Measurements from ENCODE around the gene PKD2L2.

The PKD2L2 gene

GRCh38 chr5:137899493-137899892 lies 10.2 kb downstream of the PKD2L2 start:
- TF ChIP-seq CTCF (IDR thresholded peaks at IDR 0.05; ENCODE audit: borderline replicate concordance, extremely low read depth, low read length, poor library complexity, severe bottlenecking) = no peak
- no peak for TF ChIP-seq EZH2 (IDR thresholded peaks at IDR 0.05; ENCODE audit: borderline replicate concordance, low read depth, low read length, severe bottlenecking)
- Histone ChIP-seq H3K27ac (ENCODE audit: low read length) (no peak overlapping the region), H3K4me2 (ENCODE audit: insufficient read depth, low read length) (no peak overlapping the region), H3K4me3 (ENCODE audit: low read depth in 1 of 2, low read length in 2 of 2) (no peak overlapping the region), H3K36me3 (ENCODE audit: insufficient read depth, low read length) (no peaks in the 10 kb centered on the region), H3K79me2 (ENCODE audit: insufficient read depth, low read length) (no peaks in the 10 kb centered on the region), H3K9ac (ENCODE audit: low read depth, low read length) (no peak overlapping the region), H4K20me1 (ENCODE audit: insufficient read depth, low read length) (no peaks in the 10 kb centered on the region), H3K9me3 (ENCODE audit: insufficient read depth, low read length, severe bottlenecking) (no peaks in the 10 kb centered on the region), H3K27me3 (ENCODE audit: insufficient read depth, low read length, poor library complexity) (peaks cover 3% of the 10 kb centered on the region), H3K4me1 (ENCODE audit: insufficient read depth, low read length) (no peaks in the 10 kb centered on the region), H2AFZ (ENCODE audit: low read depth, low read length) (no peak overlapping the region)
- ATAC-seq (ENCODE audit: insufficient read depth, low read depth) = no peak
- no peak for DNase-seq

GRCh38 chr5:137901011-137901817 lies 12.0 kb downstream of the PKD2L2 start:
- H3K9ac ChIP-seq (ENCODE audit: low read depth, low read length) = no peak overlapping the region
- H2AFZ ChIP-seq (ENCODE audit: low read depth, low read length) = no peak overlapping the region; the same call in 1 of the 2 replicates
- H3K27ac ChIP-seq (ENCODE audit: low read length) = no peak overlapping the region
- DNase-seq (no peak), ATAC-seq (ENCODE audit: insufficient read depth, low read depth) (no peak)
- no peaks in the 10 kb centered on the region for H3K4me1 ChIP-seq (ENCODE audit: insufficient read depth, low read length)
- TF ChIP-seq CTCF (IDR thresholded peaks at IDR 0.05; ENCODE audit: borderline replicate concordance, extremely low read depth, low read length, poor library complexity, severe bottlenecking) = no peak
- no peaks in the 10 kb centered on the region for H3K9me3 ChIP-seq (ENCODE audit: insufficient read depth, low read length, severe bottlenecking)
- H3K4me3 ChIP-seq (ENCODE audit: low read depth in 1 of 2, low read length in 2 of 2) = no peak overlapping the region
- no peaks in the 10 kb centered on the region for H3K79me2 ChIP-seq (ENCODE audit: insufficient read depth, low read length)
- no peak overlapping the region for H3K4me2 ChIP-seq (ENCODE audit: insufficient read depth, low read length)
- H3K27me3 ChIP-seq (ENCODE audit: insufficient read depth, low read length, poor library complexity) = peaks cover 3% of the 10 kb centered on the region
- H4K20me1 ChIP-seq (ENCODE audit: insufficient read depth, low read length) = no peaks in the 10 kb centered on the region
- H3K36me3 ChIP-seq (ENCODE audit: insufficient read depth, low read length) = no peaks in the 10 kb centered on the region

- Histone ChIP-seq H2AFZ (ENCODE audit: low read depth, low read length) (no peak overlapping the region), H3K4me1 (ENCODE audit: insufficient read depth, low read length) (no peaks in the 10 kb centered on the region), H3K4me2 (ENCODE audit: insufficient read depth, low read length) (no peak overlapping the region), H3K36me3 (ENCODE audit: insufficient read depth, low read length) (no peaks in the 10 kb centered on the region), H3K27me3 (ENCODE audit: insufficient read depth, low read length, poor library complexity) (peaks cover 3% of the 10 kb centered on the region), H3K9ac (ENCODE audit: low read depth, low read length) (no peak overlapping the region), H3K4me3 (ENCODE audit: low read depth in 1 of 2, low read length in 2 of 2) (no peak overlapping the region), H4K20me1 (ENCODE audit: insufficient read depth, low read length) (no peaks in the 10 kb centered on the region), H3K9me3 (ENCODE audit: insufficient read depth, low read length, severe bottlenecking) (no peaks in the 10 kb centered on the region), H3K27ac (ENCODE audit: low read length) (no peak overlapping the region), H3K79me2 (ENCODE audit: insufficient read depth, low read length) (no peaks in the 10 kb centered on the region)
- ATAC-seq (ENCODE audit: insufficient read depth, low read depth) = no peak
- no peak for DNase-seq
- TF ChIP-seq CTCF (IDR thresholded peaks at IDR 0.05; ENCODE audit: borderline replicate concordance, extremely low read depth, low read length, poor library complexity, severe bottlenecking) (no peak), EZH2 (IDR thresholded peaks at IDR 0.05; ENCODE audit: borderline replicate concordance, low read depth, low read length, severe bottlenecking) (no peak)
Observed at GRCh38 chr5:137902408-137903133, 13.3 kb downstream of the PKD2L2 start.
